ENCODE results near the gene MAP3K5. TPM values are rescaled to one million over a fixed set of nuclear protein-coding genes. Genes with fewer than 3 reads are reported as not detected.
A peak's percentile ranks its signal among the peaks of the same experiment; 100 is the strongest.

Gene MAP3K5
- total and polyA plus RNA-seq, 9 of the 15 experiments (the other 6 are each of a cell fraction or from before 2014, with no cell fraction given) = 2.2 to 13.0 (median 9.9) TPM

GRCh38 chr6:136710877-136711552 lies 81.3 kb downstream of the MAP3K5 start (continued):
- TF ChIP-seq SMARCA5 (IDR thresholded peaks at IDR 0.05) (no peak), ZNF140 (CRISPR knock-in tag; IDR thresholded peaks at IDR 0.05) (no peak), DACH1 (IDR thresholded peaks at IDR 0.05; ENCODE audit: partially characterized antibody) (no peak), HMGN3 (IDR thresholded peaks at IDR 0.05; ENCODE audit: borderline replicate concordance, extremely low read depth, insufficient read length, low read depth, low read length) (no peak), ZNF76 (CRISPR knock-in tag; IDR thresholded peaks at IDR 0.05; ENCODE audit: borderline replicate concordance) (no peak)
- TF ChIP-seq, protein P1, sequence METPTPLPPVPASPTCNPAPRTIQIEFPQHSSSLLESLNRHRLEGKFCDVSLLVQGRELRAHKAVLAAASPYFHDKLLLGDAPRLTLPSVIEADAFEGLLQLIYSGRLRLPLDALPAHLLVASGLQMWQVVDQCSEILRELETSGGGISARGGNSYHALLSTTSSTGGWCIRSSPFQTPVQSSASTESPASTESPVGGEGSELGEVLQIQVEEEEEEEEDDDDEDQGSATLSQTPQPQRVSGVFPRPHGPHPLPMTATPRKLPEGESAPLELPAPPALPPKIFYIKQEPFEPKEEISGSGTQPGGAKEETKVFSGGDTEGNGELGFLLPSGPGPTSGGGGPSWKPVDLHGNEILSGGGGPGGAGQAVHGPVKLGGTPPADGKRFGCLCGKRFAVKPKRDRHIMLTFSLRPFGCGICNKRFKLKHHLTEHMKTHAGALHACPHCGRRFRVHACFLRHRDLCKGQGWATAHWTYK (CRISPR knock-in tag; IDR thresholded peaks at IDR 0.05) = no peak
- TF ChIP-seq, protein P2, sequence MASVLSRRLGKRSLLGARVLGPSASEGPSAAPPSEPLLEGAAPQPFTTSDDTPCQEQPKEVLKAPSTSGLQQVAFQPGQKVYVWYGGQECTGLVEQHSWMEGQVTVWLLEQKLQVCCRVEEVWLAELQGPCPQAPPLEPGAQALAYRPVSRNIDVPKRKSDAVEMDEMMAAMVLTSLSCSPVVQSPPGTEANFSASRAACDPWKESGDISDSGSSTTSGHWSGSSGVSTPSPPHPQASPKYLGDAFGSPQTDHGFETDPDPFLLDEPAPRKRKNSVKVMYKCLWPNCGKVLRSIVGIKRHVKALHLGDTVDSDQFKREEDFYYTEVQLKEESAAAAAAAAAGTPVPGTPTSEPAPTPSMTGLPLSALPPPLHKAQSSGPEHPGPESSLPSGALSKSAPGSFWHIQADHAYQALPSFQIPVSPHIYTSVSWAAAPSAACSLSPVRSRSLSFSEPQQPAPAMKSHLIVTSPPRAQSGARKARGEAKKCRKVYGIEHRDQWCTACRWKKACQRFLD (CRISPR knock-in tag; IDR thresholded peaks at IDR 0.05) = no peak

GRCh38 chr6:136709429-136709828 lies 82.8 kb downstream of the MAP3K5 start:
- Histone ChIP-seq H3K4me2 (ENCODE audit: insufficient read depth, low read length) (no peak overlapping the region), H3K27me3 (ENCODE audit: control insufficient read depth in 2 of 2, insufficient read depth in 2 of 2, low read length in 2 of 2) (no peaks in the 10 kb centered on the region), H2AFZ (ENCODE audit: low read depth, low read length) (no peak overlapping the region), H3K27ac (ENCODE audit: extremely low read depth, low read depth, low read length) (no peak overlapping the region), H3K4me3 (no peak overlapping the region), H3K79me2 (ENCODE audit: control insufficient read depth, insufficient read depth, low read length) (peaks cover 12% of the 10 kb centered on the region; the same call in 2 of the 3 replicates), H3K9ac (ENCODE audit: insufficient read depth in 1 of 2, low read depth in 2 of 2, low read length in 2 of 2) (no peak overlapping the region), H3K9me3 (replicated peaks; ENCODE audit: control insufficient read depth, insufficient read depth, low read depth, low read length) (no peaks in the 10 kb centered on the region), H4K20me1 (replicated peaks; ENCODE audit: control insufficient read depth, insufficient read depth, low read length) (no peaks in the 10 kb centered on the region), H3K36me3 (ENCODE audit: control insufficient read depth, insufficient read depth, low read length) (no peaks in the 10 kb centered on the region), H3K9me1 (ENCODE audit: control insufficient read depth, insufficient read depth, low read length) (no peaks in the 10 kb centered on the region), H3K4me1 (replicated peaks in 1 of 2; ENCODE audit: control insufficient read depth in 2 of 2, insufficient read depth in 2 of 2, low read length in 2 of 2) (no peaks in the 10 kb centered on the region)
- ChIA-PET CTCF (ENCODE audit: low intra/inter-chr PET ratio) (no interaction called here), POLR2A (interaction anchor here (0.8 kb wide), 1 partner anchor 774 kb away, joined by 3 read pairs; no protein-coding TSS in a partner anchor)
- FAIRE-seq (no peak), ATAC-seq (no peak), DNase-seq (ENCODE audit: extremely low read depth in 1 of 4, low spot score in 3 of 4) (no peak)
- BruUV-seq (replicated peaks) = no TSS peak
- intact Hi-C loops (cut with micrococcal nuclease) (no loop called here), in situ Hi-C loops (cut with MboI) (no loop called here)
- peak; percentile 88 for TF ChIP-seq NFIC (IDR thresholded peaks at IDR 0.05)
- peak; percentile 59 for TF ChIP-seq NFIX (CRISPR knock-in tag; IDR thresholded peaks at IDR 0.05; ENCODE audit: low read depth)
- TF ChIP-seq LEF1 (IDR thresholded peaks at IDR 0.05) = no peak
